ENCODE data around the gene ZSCAN16. TPM values are rescaled to one million over a fixed set of nuclear protein-coding genes. Genes with fewer than 3 reads are reported as not detected.
"Not testable (repeated sequence)": the region's sequence is repeated elsewhere in the genome, so short reads cannot be mapped to it uniquely, and the experiment has no call there.

Gene ZSCAN16
- total RNA-seq (1 to 10 TPM; 2.6 to 4.4 (median 3.1) TPM), polyA plus RNA-seq (1 to 10 TPM; 3.2 to 4.0 TPM)
- long read RNA-seq, donor 1, transcript ZSCAN16-201 (4 exons, 1,328 nt), result major isoform, 13 of 24 reads
- long read RNA-seq, donor 1, partial matches to known transcripts, result 2 of 24 reads
- long read RNA-seq, donor 1, other reads (novel, unspliced or antisense), result 9 of 24 reads
- long read RNA-seq, donor 2, partial matches to known transcripts, result 31 of 33 reads
- long read RNA-seq, donor 2, other reads (novel, unspliced or antisense), result 0 of 33 reads
- long read RNA-seq, donor 3, partial matches to known transcripts, result 1 of 4 reads
- long read RNA-seq, donor 3, other reads (novel, unspliced or antisense), result 1 of 4 reads

- Histone ChIP-seq H3K9me3 (no peaks in the 10 kb centered on the region), H3K4me1 (ENCODE audit: insufficient read depth) (peaks cover 4% of the 10 kb centered on the region), H3K36me3 (no peaks in the 10 kb centered on the region), H3K27ac (no peak within 1 kb of the TSS), H3K4me3 (peak within 1 kb of the TSS; percentile 50), H3K27me3 (no peaks in the 10 kb centered on the region)
- TF ChIP-seq EP300 (IDR thresholded peaks at IDR 0.05) (no peak), CTCF (IDR thresholded peaks at IDR 0.05) (no peak), POLR2A (IDR thresholded peaks at IDR 0.05) (no peak)
- peak; percentile 71 to 86 (median 75) for DNase-seq
- intact Hi-C loops (cut with DNase I), result no loop called here
- 0 to 1% (median 1%) methylated on average over 25 to 28 of the region's 28 CpGs for WGBS, 3 donors
Observed at GRCh38 chr6:28124350-28124970, at the start of gene ZSCAN16. TSS of gene ZSCAN16 (plus strand) at chr6:28124609. CDS start at chr6:28125444, 835 bp downstream.

DNA sequence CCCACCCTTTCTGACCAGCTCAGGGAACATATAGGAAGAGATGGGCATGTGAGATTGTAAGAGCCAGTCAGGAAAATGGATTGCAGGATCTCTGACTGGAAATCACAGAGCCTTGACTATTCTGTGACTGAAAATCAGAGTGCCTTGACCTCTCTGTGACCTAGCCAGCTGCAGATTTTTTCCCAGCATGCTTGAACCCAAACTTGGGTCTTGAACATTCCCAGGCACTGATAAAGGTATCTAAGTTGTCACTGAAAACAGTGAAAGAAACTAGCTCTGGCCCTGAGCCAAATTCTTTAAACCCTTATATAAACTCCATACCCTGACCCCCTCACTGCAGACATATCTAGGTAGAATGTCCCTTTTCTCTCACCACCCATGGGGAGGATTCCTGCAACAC lies 46.4 kb upstream of the ZSCAN16 start:
- Histone ChIP-seq H3K27me3 (no peaks in the 10 kb centered on the region), H3K27ac (no peak overlapping the region), H3K36me3 (no peaks in the 10 kb centered on the region), H3K4me1 (ENCODE audit: insufficient read depth) (peaks cover 5% of the 10 kb centered on the region), H3K4me3 (no peak overlapping the region), H3K9me3 (no peaks in the 10 kb centered on the region)
- TF ChIP-seq POLR2A (IDR thresholded peaks at IDR 0.05) (no peak), CTCF (IDR thresholded peaks at IDR 0.05) (no peak), EP300 (IDR thresholded peaks at IDR 0.05) (no peak)
- intact Hi-C loops (cut with DNase I), result no loop called here
- DNase-seq, result no peak

GRCh38 chr6:28078836-28079235 lies 45.6 kb upstream of the ZSCAN16 start:
- Histone ChIP-seq H3K36me3 (no peaks in the 10 kb centered on the region), H3K4me3 (no peak overlapping the region), H3K4me1 (ENCODE audit: insufficient read depth) (peaks cover 5% of the 10 kb centered on the region), H3K27ac (no peak overlapping the region), H3K9me3 (no peaks in the 10 kb centered on the region), H3K27me3 (no peaks in the 10 kb centered on the region)
- WGBS, 3 donors, result 72 to 73% (median 73%) methylated on average over 6 of the region's 6 CpGs
- intact Hi-C loops (cut with DNase I), result no loop called here
- no peak for DNase-seq
- no peak for TF ChIP-seq POLR2A (IDR thresholded peaks at IDR 0.05)
- TF ChIP-seq CTCF (IDR thresholded peaks at IDR 0.05), result no peak
- TF ChIP-seq EP300 (IDR thresholded peaks at IDR 0.05), result no peak

DNA sequence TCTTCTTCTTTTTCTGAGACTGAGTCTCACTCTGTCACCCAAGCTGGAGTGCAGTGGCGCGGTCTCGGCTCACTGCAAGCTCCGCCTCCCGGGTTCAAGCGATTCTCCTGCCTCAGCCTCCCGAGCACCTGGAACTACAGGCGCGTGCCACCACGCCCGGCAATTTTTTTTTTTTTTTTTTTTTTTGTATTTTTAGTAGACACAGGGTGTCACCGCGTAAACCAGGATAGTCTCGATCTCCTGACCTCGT lies 44.1 kb upstream of the ZSCAN16 start, which contains the start of gene ZNF165:
Gene ZNF165, plus strand, starts transcription at position 188 of the 250 bp plus-strand sequence. CDS start 4,913 bp downstream, outside the sequence.
- not testable (repeated sequence) for H3K36me3 ChIP-seq; H3K4me1 ChIP-seq (ENCODE audit: insufficient read depth); H3K27me3 ChIP-seq; H3K9me3 ChIP-seq; DNase-seq
- intact Hi-C loops (cut with DNase I), result loop anchor here in 1 of 4 donors (10.0 kb wide), 1 partner anchor 606 kb away; the partner anchor contains the start of gene ZNF184
- H3K4me3 ChIP-seq, result peak within 1 kb of the TSS; percentile 44
- 0% methylated on average over 15 of the region's 15 CpGs for WGBS, 3 donors
- H3K27ac ChIP-seq, result peak within 1 kb of the TSS; percentile 43 to 77

Measured in ovary (tissue), 10 donors.